Activated CD4-positive, alpha-beta T cell treated with anti-CD3 and anti-CD28 coated beads for 48 hours (primary cell): ENCODE measurements around the gene ADAMTS13.

Experiments
- DNase-seq: peaks from one replicate; pipeline ENCODE4 v3.0.0-alpha.2; 2020

Gene ADAMTS13

GRCh38 chr9:133492061-133493021, 70.2 kb downstream of the ADAMTS13 start:
- DNase-seq: no peak

GRCh38 chr9:133493428-133493827, 71.3 kb downstream of the ADAMTS13 start:
- no peak for DNase-seq

GRCh38 chr9:133493845-133494540, 71.8 kb downstream of the ADAMTS13 start:
- no peak for DNase-seq

DNA sequence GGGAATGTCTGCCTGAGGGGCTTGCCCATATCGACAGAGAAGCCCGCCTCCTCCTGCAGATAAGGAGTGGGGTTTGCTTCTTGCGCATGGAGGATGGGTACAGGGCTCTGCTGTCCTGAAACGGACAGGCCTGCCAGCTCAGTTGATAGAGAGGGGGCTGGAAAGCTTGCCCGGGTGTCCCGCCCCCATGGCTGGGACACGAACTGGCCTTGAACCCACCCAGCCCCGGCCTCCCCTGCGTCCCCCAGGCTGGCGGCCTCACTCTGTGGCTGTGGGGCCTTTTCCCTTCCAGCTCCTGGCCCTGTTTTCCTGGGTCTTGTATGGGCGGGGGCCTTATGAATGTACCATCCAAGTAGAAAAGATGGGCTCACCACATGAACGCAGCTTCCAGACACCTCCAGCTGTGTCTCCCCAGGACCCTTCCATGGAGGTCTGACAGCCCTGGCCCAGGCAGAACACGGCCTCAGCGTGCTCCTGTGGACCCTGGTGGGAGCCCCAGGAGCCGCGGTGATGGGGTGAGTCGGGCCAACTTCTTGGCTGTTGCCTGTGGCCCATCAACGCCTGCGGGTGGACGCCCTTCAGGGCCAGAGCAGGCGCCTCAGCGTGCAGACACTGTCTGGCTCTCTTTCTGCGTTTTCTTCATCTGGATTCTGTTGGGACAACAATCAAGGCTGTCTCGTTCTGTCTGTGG, 72.6 kb downstream of the ADAMTS13 start:
- no peak for DNase-seq

DNA sequence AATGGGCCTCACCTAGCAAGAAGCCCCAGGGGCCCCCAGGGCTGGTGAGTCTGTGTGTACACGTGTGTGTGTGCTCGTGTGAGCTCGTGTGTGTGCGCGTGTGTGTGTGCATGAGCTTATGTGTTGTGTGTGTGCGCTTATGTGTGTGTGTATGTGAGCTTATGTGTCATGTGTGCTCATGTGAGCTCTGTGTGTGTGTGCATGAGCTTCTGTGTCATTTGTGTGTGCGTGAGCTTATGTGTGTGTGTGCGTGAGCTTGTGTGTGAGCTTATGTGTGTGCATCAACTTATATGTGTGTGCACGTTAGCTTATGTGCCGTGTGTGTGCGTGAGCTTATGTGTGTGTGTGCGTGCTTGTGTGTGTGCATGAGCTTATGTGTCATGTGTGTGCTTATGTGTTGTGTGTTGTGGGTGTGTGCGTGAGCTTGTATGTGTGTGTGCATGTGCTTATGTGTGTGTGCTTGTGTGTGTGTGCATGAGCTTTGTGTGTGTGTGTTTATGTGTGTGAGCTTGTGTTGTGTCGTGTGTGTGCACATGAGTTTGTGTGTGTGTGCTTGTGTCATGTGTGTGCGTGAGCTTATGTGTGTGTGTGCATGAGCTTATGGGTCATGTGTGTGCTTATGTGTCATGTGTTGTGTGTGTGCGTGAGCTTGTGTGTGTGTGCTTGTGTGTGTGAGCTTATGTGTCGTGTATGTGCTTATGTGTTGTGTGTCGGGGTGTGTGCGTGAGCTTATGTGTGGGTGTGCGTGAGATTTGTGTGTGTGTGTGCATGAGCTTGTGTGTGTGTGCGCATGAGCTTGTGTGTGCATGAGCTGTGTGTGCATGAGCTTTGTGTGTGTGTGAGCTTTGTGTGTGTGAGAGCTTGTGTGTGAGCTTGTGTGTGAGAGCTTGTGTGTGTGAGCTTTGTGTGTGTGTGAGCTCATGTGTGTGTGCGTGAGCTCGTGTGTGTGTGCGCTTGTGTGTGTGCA, 73.4 kb downstream of the ADAMTS13 start:
- DNase-seq: no peak

- no peak for DNase-seq
Measured at GRCh38 chr9:133496861-133497842, 75.0 kb downstream of the ADAMTS13 start.

DNA sequence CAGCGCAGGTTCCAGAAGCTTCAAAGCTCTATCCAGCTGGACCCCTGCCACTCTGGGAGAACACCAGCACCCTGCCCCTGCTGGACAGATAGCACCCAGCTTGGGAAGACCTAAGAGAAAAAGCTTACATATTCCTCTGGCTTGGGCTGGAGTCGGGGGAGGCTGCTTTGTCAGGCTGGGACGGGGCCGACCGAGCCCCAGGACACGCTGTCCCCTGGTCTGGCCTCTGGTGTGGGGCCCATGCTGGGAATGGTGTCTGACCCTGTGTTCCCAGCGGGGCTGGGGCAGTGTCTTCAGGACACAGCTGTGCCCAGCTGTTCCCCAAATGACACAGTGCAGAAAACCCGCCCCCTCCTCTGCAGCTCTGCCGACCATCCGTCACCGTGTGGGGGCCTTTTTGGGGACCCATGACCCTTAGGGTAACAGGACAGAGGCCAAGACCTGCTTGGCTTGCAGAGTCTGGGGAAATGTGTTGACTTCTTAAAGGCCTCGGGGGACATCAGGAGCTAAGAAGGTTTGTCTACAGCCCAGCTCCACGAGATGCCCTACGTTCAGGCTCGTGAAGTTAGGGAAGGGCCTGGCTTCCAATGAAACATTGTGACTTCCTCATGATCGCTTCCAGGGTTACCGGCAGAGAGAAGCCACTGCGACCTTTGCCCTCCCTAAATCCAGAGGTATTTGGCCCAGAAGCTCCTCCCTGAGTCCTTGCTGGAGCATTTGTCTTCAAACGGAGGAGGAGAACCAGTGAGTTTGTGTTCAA, 77.1 kb downstream of the ADAMTS13 start:
- no peak for DNase-seq

GRCh38 chr9:133499892-133500270, 77.7 kb downstream of the ADAMTS13 start:
- no peak for DNase-seq

DNA sequence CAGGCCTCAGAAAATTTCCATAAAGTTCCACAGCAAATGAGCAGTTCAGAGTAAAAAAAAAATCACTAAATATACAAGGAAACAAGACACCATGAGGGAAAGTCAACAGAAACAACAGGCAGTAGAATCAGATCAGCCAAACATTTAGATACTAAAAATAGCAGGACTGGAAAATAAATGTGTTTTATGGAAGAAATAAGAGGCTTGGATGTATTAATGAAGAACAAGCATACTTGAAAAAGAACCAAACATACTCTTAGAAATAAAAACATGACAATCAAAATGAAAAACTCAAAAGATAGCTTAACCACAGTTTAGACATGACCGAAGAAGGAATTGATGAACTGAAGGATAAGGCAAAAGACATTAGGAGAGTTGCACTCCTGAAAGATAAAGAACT, 79.9 kb downstream of the ADAMTS13 start:
- DNase-seq: no peak

- DNase-seq: no peak
Measured at GRCh38 chr9:133505186-133505830, 83.1 kb downstream of the ADAMTS13 start.

GRCh38 chr9:133505901-133506652, 83.9 kb downstream of the ADAMTS13 start:
- no peak for DNase-seq

DNA sequence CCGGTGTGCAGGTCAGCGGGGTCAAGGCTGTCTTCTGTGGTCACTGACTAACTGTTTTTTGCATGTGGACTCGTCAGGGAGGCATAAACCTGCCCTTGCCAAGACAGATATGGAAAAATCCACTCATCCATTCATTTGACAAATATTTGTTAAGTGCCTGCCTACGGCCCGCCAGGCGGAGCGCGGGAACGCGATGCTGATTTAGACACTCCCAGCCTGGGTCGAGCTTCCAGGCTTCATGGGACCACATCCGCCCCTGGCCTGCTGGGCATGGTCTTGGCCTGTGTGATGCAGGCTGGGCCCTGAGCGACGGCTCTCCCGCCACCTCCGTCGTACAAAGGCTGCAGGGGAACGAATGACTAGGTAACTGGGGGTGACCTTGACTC, 84.5 kb downstream of the ADAMTS13 start:
- DNase-seq: no peak

- no peak for DNase-seq
Measured at GRCh38 chr9:133507246-133507965, 85.2 kb downstream of the ADAMTS13 start.

DNA sequence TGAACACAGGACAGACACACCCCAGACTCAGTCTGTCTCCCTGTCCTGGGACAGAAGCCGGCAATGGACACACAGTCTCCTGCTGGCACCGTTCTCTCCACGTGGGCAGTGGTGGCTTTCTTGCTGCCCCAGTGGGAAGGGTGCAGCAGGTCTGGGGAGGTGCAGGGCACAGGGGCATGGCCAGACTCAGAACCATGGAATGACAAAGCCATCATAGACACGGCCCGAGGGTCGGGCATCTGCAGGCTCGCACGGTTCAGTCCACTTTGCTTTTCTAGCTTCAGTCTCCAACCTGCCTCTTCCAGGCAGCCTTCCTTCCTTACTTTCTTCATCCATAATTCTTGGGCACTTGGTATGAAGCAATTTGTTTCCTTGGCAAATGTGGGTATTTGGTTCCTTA, 85.9 kb downstream of the ADAMTS13 start:
- no peak for DNase-seq
